OCI-LY7 (cell line): ENCODE data around the gene FTO. TPM values are rescaled to one million over a fixed set of nuclear protein-coding genes. Genes with fewer than 3 reads are reported as not detected.

ENCODE experiments used
- BruUV-seq: library from RNA; stranded (reverse); fragments of 400-500 nt; replicated peaks from 2 replicates; lab custom pipeline; 2021; lab: Mats Ljungman, UMichigan
- CTCF ChIA-PET: fragments of 300-600 bp; sonication (Branson Sonifier 250); formaldehyde crosslinking; loops from one replicate; lab custom pipeline; 2022; ENCODE audit warnings: antibody characterized with exemption; ENCODE audit not compliant: unreplicated experiment; lab: Charles Lee
- POLR2A ChIA-PET: fragments of 300-600 bp; sonication (Branson Sonifier 250); formaldehyde crosslinking; loops from one replicate; lab custom pipeline; 2022; ENCODE audit warnings: antibody characterized with exemption; lab: Charles Lee
- DNase-seq: peaks from one replicate; pipeline ENCODE4 v3.0.0-alpha.2; 2015; ENCODE audit warnings: low spot score
- H2AFZ ChIP-seq: fragments of 200-600 bp; sonication (generic), shearing (Covaris generic); 2 replicates; pipeline ENCODE4 v1.6.1; 2014; ENCODE audit warnings: mild to moderate bottlenecking, antibody characterized with exemption, low read length, moderate library complexity
- H3K27ac ChIP-seq: fragments of 200-600 bp; sonication (generic); 2 replicates; pipeline ENCODE4 v1.5.1; 2014; ENCODE audit warnings: mixed run types, low read depth, mild to moderate bottlenecking, moderate library complexity, low read length, inconsistent platforms; ENCODE audit not compliant: poor library complexity, severe bottlenecking
- H3K36me3 ChIP-seq: fragments of 200-600 bp; sonication (generic); 2 replicates; pipeline ENCODE4 v1.6.1; 2014; ENCODE audit warnings: mild to moderate bottlenecking, antibody characterized with exemption, low read length, moderate library complexity, mixed read lengths; ENCODE audit not compliant: insufficient read depth
- H3K4me1 ChIP-seq: fragments of 200-600 bp; sonication (generic); 2 replicates; pipeline ENCODE4 v1.5.1; 2014; ENCODE audit warnings: mild to moderate bottlenecking, low read length; ENCODE audit not compliant: insufficient read depth, poor library complexity, severe bottlenecking
- H3K4me2 ChIP-seq: fragments of 200-600 bp; sonication (generic); 2 replicates; pipeline ENCODE4 v1.6.1; 2014; ENCODE audit warnings: mild to moderate bottlenecking, low read length
- H3K4me3 ChIP-seq: fragments of 200-600 bp; sonication (generic); 2 replicates; pipeline ENCODE4 v1.5.1; 2014; ENCODE audit warnings: mild to moderate bottlenecking, low read depth, low read length; ENCODE audit not compliant: poor library complexity, severe bottlenecking
- H3K79me2 ChIP-seq: fragments of 200-600 bp; sonication (generic); 2 replicates; pipeline ENCODE4 v1.6.1; 2016; ENCODE audit warnings: low read depth, mild to moderate bottlenecking, low read length, moderate library complexity, mixed read lengths; ENCODE audit not compliant: insufficient read depth
- H3K9me2 ChIP-seq: fragments of 200-600 bp; sonication (generic); 2 replicates; pipeline ENCODE4 v1.6.1; 2016; ENCODE audit warnings: mild to moderate bottlenecking, low read length, mixed read lengths; ENCODE audit not compliant: insufficient read depth
- H3K9me3 ChIP-seq: fragments of 200-600 bp; sonication (generic); 2 replicates; pipeline ENCODE4 v1.6.1; 2014; ENCODE audit warnings: mild to moderate bottlenecking, mixed run types, low read length, mixed read lengths
- H4K20me1 ChIP-seq: fragments of 200-600 bp; sonication (generic); 2 replicates; pipeline ENCODE4 v1.6.1; 2014; ENCODE audit warnings: mild to moderate bottlenecking, antibody characterized with exemption, low read length, moderate library complexity, mixed read lengths; ENCODE audit not compliant: insufficient read depth
- EZH2phosphoT487 ChIP-seq: fragments of 200-600 bp; sonication (generic); IDR thresholded peaks from 2 replicates; pipeline ENCODE4 v1.6.1; 2018; ENCODE audit warnings: low read depth, borderline replicate concordance, mild to moderate bottlenecking, mixed run types, antibody characterized with exemption, low read length, moderate library complexity, mixed read lengths
- intact Hi-C: fragments of 100-400 bp; cut with micrococcal nuclease; formaldehyde crosslinking; loops from one replicate; pipeline ENCODE4 v1.10.0; 2022; ENCODE audit not compliant: unreplicated experiment
- total RNA-seq, 2 experiments: library from RNA; depleted of rRNA in 1 of 2; stranded (reverse); fragments of >200 nt in 1 of 2; shearing (Covaris generic) in 1 of 2; gene quantifications; 2 replicates each; pipeline ENCODE4 v1.2.3, GENCODE V29; 2014 to 2022
- TF ChIP-seq, protein P1 (sequence below): fragments of 200-600 bp; sonication (generic); conservative IDR thresholded peaks from 2 replicates; pipeline ENCODE4 v1.5.1; 2014; ENCODE audit warnings: mild to moderate bottlenecking, antibody characterized with exemption, low read length, moderate library complexity, mixed read lengths

FTO gene
- total RNA-seq, 2 experiments from 2014 or later = 57.1 to 68.0 TPM

DNA sequence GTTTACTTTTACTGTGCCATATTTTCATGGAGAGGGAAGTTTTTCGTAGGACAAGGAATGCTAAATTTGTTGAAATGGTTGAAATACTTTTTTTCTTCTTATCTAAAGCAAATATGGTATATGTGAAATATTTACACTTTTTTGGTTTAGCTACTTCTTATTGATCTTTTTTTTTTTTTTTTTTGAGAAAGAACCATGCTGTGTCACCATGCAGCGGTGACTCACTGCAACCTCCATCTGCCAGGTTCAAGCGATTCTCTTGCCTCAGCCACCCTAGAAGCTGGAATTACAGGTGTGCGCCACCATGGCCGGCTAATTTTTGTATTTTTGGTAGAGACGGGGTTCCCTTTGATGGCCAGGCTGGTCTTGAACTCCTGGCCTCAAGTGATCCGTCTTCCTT is 100.5 kb downstream of the FTO start:
- TF ChIP-seq, protein P1, sequence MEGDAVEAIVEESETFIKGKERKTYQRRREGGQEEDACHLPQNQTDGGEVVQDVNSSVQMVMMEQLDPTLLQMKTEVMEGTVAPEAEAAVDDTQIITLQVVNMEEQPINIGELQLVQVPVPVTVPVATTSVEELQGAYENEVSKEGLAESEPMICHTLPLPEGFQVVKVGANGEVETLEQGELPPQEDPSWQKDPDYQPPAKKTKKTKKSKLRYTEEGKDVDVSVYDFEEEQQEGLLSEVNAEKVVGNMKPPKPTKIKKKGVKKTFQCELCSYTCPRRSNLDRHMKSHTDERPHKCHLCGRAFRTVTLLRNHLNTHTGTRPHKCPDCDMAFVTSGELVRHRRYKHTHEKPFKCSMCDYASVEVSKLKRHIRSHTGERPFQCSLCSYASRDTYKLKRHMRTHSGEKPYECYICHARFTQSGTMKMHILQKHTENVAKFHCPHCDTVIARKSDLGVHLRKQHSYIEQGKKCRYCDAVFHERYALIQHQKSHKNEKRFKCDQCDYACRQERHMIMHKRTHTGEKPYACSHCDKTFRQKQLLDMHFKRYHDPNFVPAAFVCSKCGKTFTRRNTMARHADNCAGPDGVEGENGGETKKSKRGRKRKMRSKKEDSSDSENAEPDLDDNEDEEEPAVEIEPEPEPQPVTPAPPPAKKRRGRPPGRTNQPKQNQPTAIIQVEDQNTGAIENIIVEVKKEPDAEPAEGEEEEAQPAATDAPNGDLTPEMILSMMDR = no peak
- no peak for TF ChIP-seq EZH2phosphoT487
- Histone ChIP-seq H2AFZ (no peak overlapping the region), H3K9me3 (peaks cover 5% of the 10 kb centered on the region; the same call in 1 of the 2 replicates), H3K36me3 (no peaks in the 10 kb centered on the region), H3K4me1 (no peaks in the 10 kb centered on the region), H4K20me1 (peaks cover 4% of the 10 kb centered on the region; the same call in 1 of the 2 replicates), H3K4me3 (no peak overlapping the region), H3K79me2 (no peaks in the 10 kb centered on the region), H3K4me2 (no peak overlapping the region), H3K9me2 (no peaks in the 10 kb centered on the region), H3K27ac (no peak overlapping the region)
- CTCF ChIA-PET = no interaction called here
- intact Hi-C loops = no loop called here
- DNase-seq = no peak
- BruUV-seq = no TSS peak
- POLR2A ChIA-PET = interaction anchor here (1.1 kb wide), 1 partner anchor 28 kb away, joined by 3 read pairs; no protein-coding TSS in a partner anchor

DNA sequence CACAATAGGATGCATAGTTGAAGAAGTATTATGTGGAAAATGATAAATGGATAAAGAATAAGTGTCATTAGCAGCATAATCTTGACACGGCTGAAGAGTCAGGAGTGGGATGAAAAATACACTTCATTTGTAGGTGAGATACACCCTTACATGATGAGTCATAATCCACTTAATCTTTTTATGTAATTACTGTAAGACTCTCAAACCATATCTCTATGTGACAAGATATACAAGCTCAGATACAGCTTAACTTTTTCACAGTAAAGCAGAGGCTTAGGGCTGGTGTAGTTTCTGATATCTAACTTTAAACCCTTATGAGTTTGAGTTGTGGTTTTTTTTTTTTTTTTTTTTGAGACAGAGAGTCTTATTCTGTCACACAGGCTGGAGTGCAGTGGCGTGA is 101.2 kb downstream of the FTO start:
- intact Hi-C loops = no loop called here
- no peaks in the 10 kb centered on the region for H3K4me1 ChIP-seq
- H4K20me1 ChIP-seq = peaks cover 4% of the 10 kb centered on the region; the same call in 1 of the 2 replicates
- no peak overlapping the region for H3K4me2 ChIP-seq
- no peak for DNase-seq
- H3K36me3 ChIP-seq = no peaks in the 10 kb centered on the region
- BruUV-seq = no TSS peak
- TF ChIP-seq EZH2phosphoT487 = no peak
- TF ChIP-seq, protein P1 = no peak
- no peaks in the 10 kb centered on the region for H3K9me2 ChIP-seq
- peaks cover 5% of the 10 kb centered on the region; the same call in 1 of the 2 replicates for H3K9me3 ChIP-seq
- CTCF ChIA-PET = no interaction called here
- H2AFZ ChIP-seq = no peak overlapping the region
- H3K27ac ChIP-seq = no peak overlapping the region
- no peaks in the 10 kb centered on the region for H3K79me2 ChIP-seq
- no peak overlapping the region for H3K4me3 ChIP-seq
- POLR2A ChIA-PET = interaction anchor here (1.1 kb wide), 1 partner anchor 27 kb away, joined by 3 read pairs; no protein-coding TSS in a partner anchor

DNA sequence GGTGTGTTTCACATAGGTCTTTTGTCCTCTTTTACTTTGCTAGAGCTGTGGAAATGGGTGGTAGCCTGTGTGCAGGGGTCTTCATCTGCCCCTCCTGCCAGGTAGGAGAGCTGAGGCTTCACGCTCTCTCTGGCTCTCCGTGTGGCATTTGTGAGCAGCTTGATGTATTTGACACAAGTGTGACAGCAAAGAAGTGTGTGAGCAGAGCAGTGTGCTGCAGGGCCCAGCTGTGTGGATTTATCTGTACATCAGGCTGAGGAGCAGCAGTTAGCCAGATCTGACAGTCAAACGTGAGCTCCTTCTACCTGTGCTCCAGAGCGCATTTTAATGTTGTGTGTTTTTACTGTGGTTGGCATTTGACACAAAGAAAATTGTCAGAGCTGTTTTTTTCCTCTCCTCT is 101.8 kb downstream of the FTO start:
- Histone ChIP-seq H3K4me2 (no peak overlapping the region), H3K9me3 (peaks cover 5% of the 10 kb centered on the region; the same call in 1 of the 2 replicates), H3K36me3 (no peaks in the 10 kb centered on the region), H3K4me3 (no peak overlapping the region), H3K9me2 (no peaks in the 10 kb centered on the region), H4K20me1 (peaks cover 4% of the 10 kb centered on the region; the same call in 1 of the 2 replicates), H3K4me1 (no peaks in the 10 kb centered on the region), H3K79me2 (no peaks in the 10 kb centered on the region), H2AFZ (no peak overlapping the region), H3K27ac (no peak overlapping the region)
- intact Hi-C loops = no loop called here
- ChIA-PET POLR2A (no interaction called here), CTCF (no interaction called here)
- DNase-seq = no peak
- BruUV-seq = no TSS peak
- no peak for TF ChIP-seq EZH2phosphoT487
- TF ChIP-seq, protein P1 = no peak
